NCI-H345 (cell line): ENCODE measurements around the gene FOXF1.

ENCODE experiments used
- DNase-seq: peaks from one replicate; lab custom pipeline; 2025; lab: John Stamatoyannopoulos, UW

Gene FOXF1

GRCh38 chr16:86517652-86518258 is 7.4 kb downstream of the FOXF1 start:
- peak; percentile 12 for DNase-seq

GRCh38 chr16:86519007-86519648 is 8.8 kb downstream of the FOXF1 start:
- no peak for DNase-seq

GRCh38 chr16:86519649-86520316 is 9.5 kb downstream of the FOXF1 start:
- peak; percentile 31 for DNase-seq

- DNase-seq: no peak
Measured at GRCh38 chr16:86520317-86521210, 10.2 kb downstream of the FOXF1 start.

- DNase-seq: no peak
Measured at GRCh38 chr16:86521236-86522197, 11.2 kb downstream of the FOXF1 start.

- no peak for DNase-seq
Measured at GRCh38 chr16:86522634-86523033, 12.3 kb downstream of the FOXF1 start.

GRCh38 chr16:86523166-86523740 is 12.9 kb downstream of the FOXF1 start:
- no peak for DNase-seq

- no peak for DNase-seq
Measured at GRCh38 chr16:86524029-86524428, 13.7 kb downstream of the FOXF1 start.

GRCh38 chr16:86525696-86526095 is 15.4 kb downstream of the FOXF1 start:
- DNase-seq: no peak

- DNase-seq: no peak
Measured at GRCh38 chr16:86527366-86527765, 17.0 kb downstream of the FOXF1 start.

GRCh38 chr16:86528061-86528929 is 18.0 kb downstream of the FOXF1 start:
- DNase-seq: no peak

GRCh38 chr16:86529160-86529559 is 18.8 kb downstream of the FOXF1 start:
- DNase-seq: no peak

- no peak for DNase-seq
Measured at GRCh38 chr16:86530251-86531190, 20.2 kb downstream of the FOXF1 start.

- no peak for DNase-seq
Measured at GRCh38 chr16:86531191-86531545, 20.8 kb downstream of the FOXF1 start.

- DNase-seq: no peak
Measured at GRCh38 chr16:86531641-86532525, 21.6 kb downstream of the FOXF1 start.

- no peak for DNase-seq
Measured at GRCh38 chr16:86532526-86532815, 22.1 kb downstream of the FOXF1 start.

GRCh38 chr16:86533076-86533475 is 22.7 kb downstream of the FOXF1 start:
- no peak for DNase-seq

GRCh38 chr16:86533767-86534351 is 23.5 kb downstream of the FOXF1 start:
- no peak for DNase-seq
